GM23338 (cell line): ENCODE measurements around the gene FYB2. TPM values are rescaled to one million over a fixed set of nuclear protein-coding genes. Genes with fewer than 3 reads are reported as not detected.
"Not testable (repeated sequence)": the region's sequence is repeated elsewhere in the genome, so short reads cannot be mapped to it uniquely, and the experiment has no call there.

Experiments
- ATAC-seq: fragments of 200-7000 bp; cut with Tn5 transposase; 3 replicates; pipeline ENCODE4 v1.9.1; 2020
- DNase-seq: peaks from one replicate; pipeline ENCODE4 v3.0.0-alpha.2; 2015; ENCODE audit warnings: low spot score
- H2AFZ ChIP-seq: fragments of 200-600 bp; sonication (generic); 2 replicates; pipeline ENCODE4 v1.8.0; 2016; ENCODE audit warnings: antibody characterized with exemption, mild to moderate bottlenecking, moderate library complexity
- H3F3A ChIP-seq: fragments of 200-600 bp; sonication (generic); replicated peaks from 2 replicates; pipeline ENCODE4 v1.8.0; 2017; ENCODE audit warnings: antibody characterized with exemption, mixed run types, low read depth
- H3K27ac ChIP-seq: fragments of 200-600 bp; sonication (generic); 2 replicates; pipeline ENCODE4 v1.6.1; 2016; ENCODE audit warnings: low read depth
- H3K27me3 ChIP-seq: fragments of 200-600 bp; sonication (generic); 2 replicates; pipeline ENCODE4 v1.8.0; 2016; ENCODE audit warnings: mild to moderate bottlenecking, mixed run types, moderate library complexity; ENCODE audit not compliant: insufficient read depth
- H3K36me3 ChIP-seq: fragments of 200-600 bp; sonication (generic); 2 replicates; pipeline ENCODE4 v1.8.0; 2016; ENCODE audit warnings: mild to moderate bottlenecking; ENCODE audit not compliant: insufficient read depth
- H3K4me1 ChIP-seq: fragments of 200-600 bp; sonication (generic); 2 replicates; pipeline ENCODE4 v1.8.0; 2016; ENCODE audit warnings: mild to moderate bottlenecking, moderate library complexity; ENCODE audit not compliant: insufficient read depth
- H3K4me2 ChIP-seq: fragments of 200-600 bp; sonication (generic); 2 replicates; pipeline ENCODE4 v1.7.1; 2017; ENCODE audit warnings: mixed run types
- H3K4me3 ChIP-seq: fragments of 200-600 bp; sonication (generic); 2 replicates; pipeline ENCODE4 v1.6.1; 2016; ENCODE audit warnings: mixed run types
- H3K79me2 ChIP-seq: fragments of 200-600 bp; sonication (generic); replicated peaks from 2 replicates; pipeline ENCODE4 v1.8.0; 2017; ENCODE audit warnings: mild to moderate bottlenecking; ENCODE audit not compliant: insufficient read depth
- H3K9me2 ChIP-seq: fragments of 200-600 bp; sonication (generic); 2 replicates; pipeline ENCODE4 v1.8.0; 2017; ENCODE audit not compliant: insufficient read depth
- H4K20me1 ChIP-seq: fragments of 200-600 bp; sonication (generic); replicated peaks from 2 replicates; pipeline ENCODE4 v1.8.0; 2017; ENCODE audit warnings: mild to moderate bottlenecking; ENCODE audit not compliant: insufficient read depth
- H3K27ac Mint-ChIP-seq: 2 replicates; pipeline ENCODE4 v1.8.0; 2020; ENCODE audit warnings: inconsistent platforms, mild to moderate bottlenecking, moderate library complexity, mixed read lengths
- H3K27me3 Mint-ChIP-seq: 3 replicates; pipeline ENCODE4 v1.8.0; 2022; ENCODE audit warnings: low read depth, mild to moderate bottlenecking, moderate library complexity, mixed read lengths, inconsistent platforms; ENCODE audit not compliant: insufficient read depth, poor library complexity
- H3K36me3 Mint-ChIP-seq: 3 replicates; pipeline ENCODE4 v1.8.0; 2021; ENCODE audit warnings: low read depth, mild to moderate bottlenecking, inconsistent platforms, moderate library complexity, mixed read lengths
- H3K4me1 Mint-ChIP-seq: 3 replicates; pipeline ENCODE4 v1.8.0; 2020; ENCODE audit warnings: mild to moderate bottlenecking, inconsistent platforms, mixed read lengths
- H3K4me3 Mint-ChIP-seq: 3 replicates; pipeline ENCODE4 v1.8.0; 2021; ENCODE audit warnings: moderate library complexity, mild to moderate bottlenecking, inconsistent platforms, mixed read lengths
- H3K9me3 Mint-ChIP-seq: 3 replicates; pipeline ENCODE4 v1.8.0; 2020; ENCODE audit warnings: moderate library complexity, mild to moderate bottlenecking, inconsistent platforms, mixed read lengths
- EZH2 ChIP-seq: fragments of 200-600 bp; sonication (generic); IDR thresholded peaks from one replicate; pipeline ENCODE4 v1.8.0; 2017; ENCODE audit warnings: antibody characterized with exemption, mild to moderate bottlenecking, low read depth; ENCODE audit not compliant: unreplicated experiment
- EZH2phosphoT487 ChIP-seq: fragments of 200-600 bp; sonication (generic); IDR thresholded peaks from one replicate; pipeline ENCODE4 v1.8.1; 2018; ENCODE audit warnings: antibody characterized with exemption; ENCODE audit not compliant: unreplicated experiment
- JUNB ChIP-seq: IDR thresholded peaks from one replicate; pipeline ENCODE4 v1.6.1; 2016; ENCODE audit warnings: antibody characterized with exemption; ENCODE audit not compliant: unreplicated experiment
- POLR2AphosphoS5 ChIP-seq: IDR thresholded peaks from 2 replicates; pipeline ENCODE4 v1.6.1; 2016; ENCODE audit warnings: antibody characterized with exemption, low read depth
- ZNF462 ChIP-seq: fragments of 250-450 bp; sonication (Bioruptor Pico); IDR thresholded peaks from 2 replicates; pipeline ENCODE4 v1.5.0; 2020; ENCODE audit warnings: mild to moderate bottlenecking, moderate library complexity
- polyA plus RNA-seq: library from polyadenylated mRNA; unstranded; fragments of >200 nt; fragmentation: Nextera tagmentation; extraction: Ambion mirVana; gene quantifications from 2 replicates; pipeline ENCODE4 v1.2.1, GENCODE V29; 2016
- total RNA-seq: library from RNA; depleted of rRNA; stranded (reverse); fragments of >200 nt; shearing (Covaris generic); gene quantifications from 2 replicates; pipeline ENCODE4 v1.2.3, GENCODE V29; 2014
- TF ChIP-seq, protein P1 (sequence below): IDR thresholded peaks from one replicate; pipeline ENCODE4 v1.6.1; 2018; ENCODE audit warnings: antibody characterized with exemption; ENCODE audit not compliant: unreplicated experiment

The FYB2 gene
- total and polyA plus RNA-seq, 2 experiments from 2014 or later, result 0.39 TPM; not detected in 1

DNA sequence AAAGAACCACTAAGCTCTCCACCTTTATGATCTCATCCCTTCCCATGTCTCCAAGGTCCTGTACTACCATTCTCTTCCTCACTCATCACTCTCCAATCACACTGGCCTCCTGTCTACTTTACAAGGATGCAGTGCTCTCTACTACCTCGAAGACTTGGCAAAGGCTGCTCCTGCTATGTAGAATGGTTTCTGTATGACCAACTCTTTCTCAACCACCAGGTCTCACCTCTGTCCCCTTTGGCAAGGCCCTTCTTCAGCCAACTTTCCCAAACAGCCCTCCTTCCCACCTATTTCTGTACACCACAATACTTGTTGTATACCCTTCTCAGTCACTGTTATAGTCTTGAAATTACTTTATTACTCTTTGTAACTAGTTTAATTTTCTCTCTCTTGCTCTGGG, 41.2 kb downstream of the FYB2 start:
- H3K27ac ChIP-seq, result no peak overlapping the region
- TF ChIP-seq EZH2phosphoT487 (no peak), EZH2 (no peak), ZNF462 (CRISPR knock-in tag) (no peak), POLR2AphosphoS5 (no peak), JUNB (no peak)
- TF ChIP-seq, protein P1, sequence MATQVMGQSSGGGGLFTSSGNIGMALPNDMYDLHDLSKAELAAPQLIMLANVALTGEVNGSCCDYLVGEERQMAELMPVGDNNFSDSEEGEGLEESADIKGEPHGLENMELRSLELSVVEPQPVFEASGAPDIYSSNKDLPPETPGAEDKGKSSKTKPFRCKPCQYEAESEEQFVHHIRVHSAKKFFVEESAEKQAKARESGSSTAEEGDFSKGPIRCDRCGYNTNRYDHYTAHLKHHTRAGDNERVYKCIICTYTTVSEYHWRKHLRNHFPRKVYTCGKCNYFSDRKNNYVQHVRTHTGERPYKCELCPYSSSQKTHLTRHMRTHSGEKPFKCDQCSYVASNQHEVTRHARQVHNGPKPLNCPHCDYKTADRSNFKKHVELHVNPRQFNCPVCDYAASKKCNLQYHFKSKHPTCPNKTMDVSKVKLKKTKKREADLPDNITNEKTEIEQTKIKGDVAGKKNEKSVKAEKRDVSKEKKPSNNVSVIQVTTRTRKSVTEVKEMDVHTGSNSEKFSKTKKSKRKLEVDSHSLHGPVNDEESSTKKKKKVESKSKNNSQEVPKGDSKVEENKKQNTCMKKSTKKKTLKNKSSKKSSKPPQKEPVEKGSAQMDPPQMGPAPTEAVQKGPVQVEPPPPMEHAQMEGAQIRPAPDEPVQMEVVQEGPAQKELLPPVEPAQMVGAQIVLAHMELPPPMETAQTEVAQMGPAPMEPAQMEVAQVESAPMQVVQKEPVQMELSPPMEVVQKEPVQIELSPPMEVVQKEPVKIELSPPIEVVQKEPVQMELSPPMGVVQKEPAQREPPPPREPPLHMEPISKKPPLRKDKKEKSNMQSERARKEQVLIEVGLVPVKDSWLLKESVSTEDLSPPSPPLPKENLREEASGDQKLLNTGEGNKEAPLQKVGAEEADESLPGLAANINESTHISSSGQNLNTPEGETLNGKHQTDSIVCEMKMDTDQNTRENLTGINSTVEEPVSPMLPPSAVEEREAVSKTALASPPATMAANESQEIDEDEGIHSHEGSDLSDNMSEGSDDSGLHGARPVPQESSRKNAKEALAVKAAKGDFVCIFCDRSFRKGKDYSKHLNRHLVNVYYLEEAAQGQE, result no peak
- Mint-ChIP-seq H3K4me1 (peaks cover 14% of the 10 kb centered on the region; the same call in 2 of the 3 replicates), H3K27ac (no peak overlapping the region), H3K4me3 (no peak overlapping the region), H3K27me3 (no peaks in the 10 kb centered on the region), H3K36me3 (no peaks in the 10 kb centered on the region), H3K9me3 (no peaks in the 10 kb centered on the region)
- no peaks in the 10 kb centered on the region for H3K9me2 ChIP-seq
- H3K4me1 ChIP-seq, result no peaks in the 10 kb centered on the region
- DNase-seq, result no peak
- H3K4me3 ChIP-seq, result no peak overlapping the region
- no peak for ATAC-seq
- H3F3A ChIP-seq, result no peaks in the 10 kb centered on the region
- no peaks in the 10 kb centered on the region for H3K79me2 ChIP-seq
- H3K4me2 ChIP-seq, result no peak overlapping the region
- no peak overlapping the region for H2AFZ ChIP-seq
- H3K27me3 ChIP-seq, result no peaks in the 10 kb centered on the region
- H3K36me3 ChIP-seq, result no peaks in the 10 kb centered on the region
- H4K20me1 ChIP-seq, result no peaks in the 10 kb centered on the region

- H3F3A ChIP-seq, H3K36me3 ChIP-seq, H2AFZ ChIP-seq, DNase-seq, H3K4me1 ChIP-seq, H3K27ac ChIP-seq, H3K9me3 Mint-ChIP-seq, H3K27me3 ChIP-seq, ATAC-seq, H3K27me3 Mint-ChIP-seq, H3K79me2 ChIP-seq, H3K4me3 ChIP-seq, H3K4me2 ChIP-seq, H3K4me3 Mint-ChIP-seq, H3K4me1 Mint-ChIP-seq, H4K20me1 ChIP-seq, H3K27ac Mint-ChIP-seq, H3K36me3 Mint-ChIP-seq, H3K9me2 ChIP-seq: not testable (repeated sequence)
Measured at GRCh38 chr1:56774732-56775131, 44.5 kb downstream of the FYB2 start.
